OCI-LY7 (cell line): ENCODE results near the gene MAP3K20.

Experiments
- CTCF ChIP-seq: fragments of 200-600 bp; sonication (generic); conservative IDR thresholded peaks from 2 replicates; pipeline ENCODE4 v1.5.1; 2014; ENCODE audit warnings: mild to moderate bottlenecking, antibody characterized with exemption, low read length, moderate library complexity, mixed read lengths
- EZH2phosphoT487 ChIP-seq: fragments of 200-600 bp; sonication (generic); IDR thresholded peaks from 2 replicates; pipeline ENCODE4 v1.6.1; 2018; ENCODE audit warnings: low read depth, borderline replicate concordance, mild to moderate bottlenecking, mixed run types, antibody characterized with exemption, low read length, moderate library complexity, mixed read lengths

GRCh38 chr2:173087214-173087581 lies 11.6 kb downstream of the MAP3K20 start:
- TF ChIP-seq CTCF (no peak), EZH2phosphoT487 (no peak)
